ENCODE results near the gene CMAS. TPM values are rescaled to one million over a fixed set of nuclear protein-coding genes. Genes with fewer than 3 reads are reported as not detected.
A peak's percentile ranks its signal among the peaks of the same experiment; 100 is the strongest.

CMAS gene
- total RNA-seq, 1 experiment from 2014 or later, result 36.1 TPM

GRCh38 chr12:22032732-22033131 lies 13.3 kb upstream of the CMAS start:
- ChIA-PET CTCF (interaction anchor here (1.0 kb wide), 1 partner anchor 12 kb away, joined by 3 read pairs; no protein-coding TSS in a partner anchor), POLR2A (no interaction called here), RAD21 (ENCODE audit: low non-redundant PET in 1 of 2, low total read pairs in 2 of 2, uncharacterized antibody in 2 of 2, unreplicated experiment in 2 of 2) (no interaction called here)
- H3K27ac ChIP-seq (ENCODE audit: low read depth, low read length), result no peak overlapping the region
- BruUV-seq (replicated peaks), result no TSS peak
- H3K36me3 ChIP-seq (ENCODE audit: control insufficient read depth in 1 of 2, insufficient read depth in 2 of 2, low read length in 2 of 2), result no peaks in the 10 kb centered on the region
- H3K9me3 ChIP-seq (ENCODE audit: control insufficient read depth in 1 of 2, insufficient read depth in 1 of 2, low read depth in 1 of 2, low read length in 2 of 2), result no peaks in the 10 kb centered on the region
- no peaks in the 10 kb centered on the region for H3K9me2 ChIP-seq (ENCODE audit: insufficient read depth)
- no peaks in the 10 kb centered on the region for H3K79me2 ChIP-seq (ENCODE audit: insufficient read depth, low read length)
- no peak overlapping the region for H3K4me2 ChIP-seq (ENCODE audit: low read length)
- no peaks in the 10 kb centered on the region for H4K20me1 ChIP-seq (ENCODE audit: insufficient read depth)
- H3K9ac ChIP-seq (ENCODE audit: low read length), result no peak overlapping the region
- DNase-seq (ENCODE audit: low read depth, low spot score), result no peak
- no peaks in the 10 kb centered on the region for H3K4me1 ChIP-seq (ENCODE audit: control insufficient read depth in 1 of 2, insufficient read depth in 2 of 2, low read length in 2 of 2)
- TF ChIP-seq SP1 (IDR thresholded peaks at IDR 0.05; ENCODE audit: low read depth), result no peak
- no peak for TF ChIP-seq POLR2A (IDR thresholded peaks at IDR 0.05; ENCODE audit: borderline replicate concordance, extremely low read depth, insufficient read depth, insufficient read length)
- TF ChIP-seq TCF7L2 (IDR thresholded peaks at IDR 0.05; ENCODE audit: borderline replicate concordance, extremely low read depth, insufficient read depth, insufficient read length), result no peak
- no peak for TF ChIP-seq SRF (IDR thresholded peaks at IDR 0.05; ENCODE audit: low read depth)
- no peak for TF ChIP-seq ZBTB33 (IDR thresholded peaks at IDR 0.05; ENCODE audit: extremely low read depth, insufficient replicate concordance, low read length)
- no peak for TF ChIP-seq ZNF274 (IDR thresholded peaks at IDR 0.05; ENCODE audit: low read depth, low read length)
- H3K4me3 ChIP-seq (replicated peaks in 1 of 2; ENCODE audit: low read depth in 1 of 2, low read length in 2 of 2), result no peak overlapping the region
- ATAC-seq, result no peak
- intact Hi-C loops (cut with micrococcal nuclease), result no loop called here
- no peak overlapping the region for H2AFZ ChIP-seq (ENCODE audit: low read depth, low read length, poor library complexity, severe bottlenecking)
- no peaks in the 10 kb centered on the region for H3K27me3 ChIP-seq (ENCODE audit: insufficient read depth, low read length)

- H4K20me1 ChIP-seq (ENCODE audit: insufficient read depth), result no peaks in the 10 kb centered on the region
- no TSS peak for BruUV-seq (replicated peaks)
- H3K36me3 ChIP-seq (ENCODE audit: control insufficient read depth in 1 of 2, insufficient read depth in 2 of 2, low read length in 2 of 2), result no peaks in the 10 kb centered on the region
- DNase-seq (ENCODE audit: low read depth, low spot score) (no peak), ATAC-seq (no peak)
- no peak for TF ChIP-seq CBX3 (IDR thresholded peaks at IDR 0.05; ENCODE audit: low read depth)
- H3K9me3 ChIP-seq (ENCODE audit: control insufficient read depth in 1 of 2, insufficient read depth in 1 of 2, low read depth in 1 of 2, low read length in 2 of 2), result no peaks in the 10 kb centered on the region
- H2AFZ ChIP-seq (ENCODE audit: low read depth, low read length, poor library complexity, severe bottlenecking), result peak overlapping the region; percentile 72
- no peak overlapping the region for H3K27ac ChIP-seq (ENCODE audit: low read depth, low read length)
- no peak overlapping the region for H3K9ac ChIP-seq (ENCODE audit: low read length)
- CTCF ChIA-PET, result no interaction called here
- POLR2A ChIA-PET, result interaction anchor here (0.6 kb wide), 1 partner anchor 45 kb away, joined by 3 read pairs; no protein-coding TSS in a partner anchor
- H3K27me3 ChIP-seq (ENCODE audit: insufficient read depth, low read length), result no peaks in the 10 kb centered on the region
- RAD21 ChIA-PET (ENCODE audit: low non-redundant PET in 1 of 2, low total read pairs in 2 of 2, uncharacterized antibody in 2 of 2, unreplicated experiment in 2 of 2), result no interaction called here
- no peaks in the 10 kb centered on the region for H3K9me2 ChIP-seq (ENCODE audit: insufficient read depth)
- H3K4me1 ChIP-seq (ENCODE audit: control insufficient read depth in 1 of 2, insufficient read depth in 2 of 2, low read length in 2 of 2), result no peaks in the 10 kb centered on the region
- no peaks in the 10 kb centered on the region for H3K79me2 ChIP-seq (ENCODE audit: insufficient read depth, low read length)
- H3K4me2 ChIP-seq (ENCODE audit: low read length), result no peak overlapping the region
- intact Hi-C loops (cut with micrococcal nuclease), result no loop called here
- no peak overlapping the region for H3K4me3 ChIP-seq (replicated peaks in 1 of 2; ENCODE audit: low read depth in 1 of 2, low read length in 2 of 2)
Observed at GRCh38 chr12:22034709-22035506, 11.1 kb upstream of the CMAS start.

Measured in HCT116 (cell line).